OCI-LY3 (cell line): Measurements from ENCODE around the gene KIAA0040.

Experiments
- EZH2phosphoT487 ChIP-seq: fragments of 200-600 bp; shearing (Covaris generic); IDR thresholded peaks from 2 replicates; pipeline ENCODE4 v1.6.1; 2018; ENCODE audit warnings: antibody characterized with exemption, mixed run types, low read depth
- TF ChIP-seq, protein P1 (sequence below): fragments of 200-600, 300-600 bp; sonication (generic); IDR thresholded peaks from 2 replicates; pipeline ENCODE4 v1.5.1; 2014; ENCODE audit warnings: antibody characterized with exemption, low read length, low read depth

DNA sequence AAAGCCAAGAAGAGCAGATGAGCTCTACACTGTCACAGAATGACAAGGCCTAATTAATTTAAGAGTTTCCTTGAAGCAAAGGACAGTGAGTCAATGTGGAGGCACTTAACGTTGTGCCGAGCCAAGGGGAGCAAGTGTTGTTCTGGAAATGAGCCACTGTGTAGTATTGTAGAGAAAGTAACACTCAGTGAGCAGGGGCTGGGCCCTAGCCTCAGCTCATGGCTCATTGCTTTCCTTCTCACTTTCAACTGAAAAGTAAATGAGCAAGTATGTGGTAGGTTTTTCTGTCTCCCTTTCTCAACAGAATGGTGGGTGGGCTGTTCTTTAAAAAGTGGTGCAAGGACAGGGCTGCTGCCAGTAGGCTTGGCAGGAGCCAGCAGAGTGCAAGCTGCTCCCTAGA, 11.8 kb upstream of the KIAA0040 start:
- TF ChIP-seq, protein P1, sequence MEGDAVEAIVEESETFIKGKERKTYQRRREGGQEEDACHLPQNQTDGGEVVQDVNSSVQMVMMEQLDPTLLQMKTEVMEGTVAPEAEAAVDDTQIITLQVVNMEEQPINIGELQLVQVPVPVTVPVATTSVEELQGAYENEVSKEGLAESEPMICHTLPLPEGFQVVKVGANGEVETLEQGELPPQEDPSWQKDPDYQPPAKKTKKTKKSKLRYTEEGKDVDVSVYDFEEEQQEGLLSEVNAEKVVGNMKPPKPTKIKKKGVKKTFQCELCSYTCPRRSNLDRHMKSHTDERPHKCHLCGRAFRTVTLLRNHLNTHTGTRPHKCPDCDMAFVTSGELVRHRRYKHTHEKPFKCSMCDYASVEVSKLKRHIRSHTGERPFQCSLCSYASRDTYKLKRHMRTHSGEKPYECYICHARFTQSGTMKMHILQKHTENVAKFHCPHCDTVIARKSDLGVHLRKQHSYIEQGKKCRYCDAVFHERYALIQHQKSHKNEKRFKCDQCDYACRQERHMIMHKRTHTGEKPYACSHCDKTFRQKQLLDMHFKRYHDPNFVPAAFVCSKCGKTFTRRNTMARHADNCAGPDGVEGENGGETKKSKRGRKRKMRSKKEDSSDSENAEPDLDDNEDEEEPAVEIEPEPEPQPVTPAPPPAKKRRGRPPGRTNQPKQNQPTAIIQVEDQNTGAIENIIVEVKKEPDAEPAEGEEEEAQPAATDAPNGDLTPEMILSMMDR = no peak
- no peak for TF ChIP-seq EZH2phosphoT487
